ENCODE measurements around the gene ZNF385B.

DNA sequence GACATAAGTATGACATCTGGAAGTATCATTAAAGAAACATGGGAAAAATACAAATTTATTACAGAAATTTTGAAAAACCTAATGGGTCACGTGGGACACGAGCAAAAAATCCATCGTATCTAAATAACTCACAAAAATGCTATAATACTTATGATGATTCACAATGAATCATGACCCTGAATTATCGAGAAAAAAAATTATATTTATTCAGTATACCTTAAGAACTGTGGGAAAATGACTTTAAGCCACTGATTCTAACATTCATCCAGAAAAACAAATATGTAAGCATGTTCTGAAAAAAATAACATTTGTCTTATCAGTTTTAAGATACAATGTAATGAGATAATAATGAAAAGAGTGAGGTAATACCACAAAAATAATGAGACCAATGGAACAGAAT lies 51.8 kb downstream of the ZNF385B start:
- TF ChIP-seq TAF1 (conservative IDR thresholded peaks at IDR 0.05) (no peak), CTCF (IDR thresholded peaks at IDR 0.05; ENCODE audit: low read depth, low read length, missing input control) (no peak), YY1 (IDR thresholded peaks at IDR 0.05) (no peak), RAD21 (IDR thresholded peaks at IDR 0.05) (no peak), GABPA (IDR thresholded peaks at IDR 0.05 in 1 of 2, conservative IDR thresholded peaks at IDR 0.05 in 1 of 2) (no peak), JUND (IDR thresholded peaks at IDR 0.05) (no peak), EGR1 (IDR thresholded peaks at IDR 0.05; ENCODE audit: low read depth in 2 of 2) (no peak), NR2F2 (IDR thresholded peaks at IDR 0.05) (no peak), REST (IDR thresholded peaks at IDR 0.05) (no peak), SP1 (IDR thresholded peaks at IDR 0.05) (no peak), HNF4A (conservative IDR thresholded peaks at IDR 0.05) (no peak), FOXA1 (IDR thresholded peaks at IDR 0.05) (no peak)
- TF ChIP-seq, protein P1, sequence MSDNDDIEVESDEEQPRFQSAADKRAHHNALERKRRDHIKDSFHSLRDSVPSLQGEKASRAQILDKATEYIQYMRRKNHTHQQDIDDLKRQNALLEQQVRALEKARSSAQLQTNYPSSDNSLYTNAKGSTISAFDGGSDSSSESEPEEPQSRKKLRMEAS (IDR thresholded peaks at IDR 0.05) = no peak
- TF ChIP-seq, protein P2, sequence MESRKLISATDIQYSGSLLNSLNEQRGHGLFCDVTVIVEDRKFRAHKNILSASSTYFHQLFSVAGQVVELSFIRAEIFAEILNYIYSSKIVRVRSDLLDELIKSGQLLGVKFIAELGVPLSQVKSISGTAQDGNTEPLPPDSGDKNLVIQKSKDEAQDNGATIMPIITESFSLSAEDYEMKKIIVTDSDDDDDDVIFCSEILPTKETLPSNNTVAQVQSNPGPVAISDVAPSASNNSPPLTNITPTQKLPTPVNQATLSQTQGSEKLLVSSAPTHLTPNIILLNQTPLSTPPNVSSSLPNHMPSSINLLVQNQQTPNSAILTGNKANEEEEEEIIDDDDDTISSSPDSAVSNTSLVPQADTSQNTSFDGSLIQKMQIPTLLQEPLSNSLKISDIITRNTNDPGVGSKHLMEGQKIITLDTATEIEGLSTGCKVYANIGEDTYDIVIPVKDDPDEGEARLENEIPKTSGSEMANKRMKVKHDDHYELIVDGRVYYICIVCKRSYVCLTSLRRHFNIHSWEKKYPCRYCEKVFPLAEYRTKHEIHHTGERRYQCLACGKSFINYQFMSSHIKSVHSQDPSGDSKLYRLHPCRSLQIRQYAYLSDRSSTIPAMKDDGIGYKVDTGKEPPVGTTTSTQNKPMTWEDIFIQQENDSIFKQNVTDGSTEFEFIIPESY (IDR thresholded peaks at IDR 0.05) = no peak
